Measurements from ENCODE around the gene PIGO.

Gene PIGO

DNA sequence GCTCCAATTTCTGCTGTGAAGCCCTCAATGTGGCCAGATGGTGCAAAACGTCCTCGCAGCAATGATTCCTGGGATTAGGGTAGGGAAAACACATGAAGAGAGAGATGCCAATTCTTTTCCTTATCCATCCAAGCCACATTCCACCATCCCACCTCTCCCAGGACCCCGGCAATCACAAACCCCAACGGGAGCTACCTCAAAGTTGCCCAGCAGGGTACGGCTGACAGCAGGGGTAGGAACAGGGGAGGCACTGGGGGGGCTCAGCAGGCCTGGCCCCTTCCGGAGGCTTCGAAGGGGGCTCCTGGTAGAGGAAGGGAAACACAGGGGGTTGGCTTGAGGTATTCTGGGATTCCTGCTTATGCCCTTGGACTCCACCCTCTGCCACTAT lies 9.9 kb upstream of the PIGO start:
- TF ChIP-seq, protein P1, sequence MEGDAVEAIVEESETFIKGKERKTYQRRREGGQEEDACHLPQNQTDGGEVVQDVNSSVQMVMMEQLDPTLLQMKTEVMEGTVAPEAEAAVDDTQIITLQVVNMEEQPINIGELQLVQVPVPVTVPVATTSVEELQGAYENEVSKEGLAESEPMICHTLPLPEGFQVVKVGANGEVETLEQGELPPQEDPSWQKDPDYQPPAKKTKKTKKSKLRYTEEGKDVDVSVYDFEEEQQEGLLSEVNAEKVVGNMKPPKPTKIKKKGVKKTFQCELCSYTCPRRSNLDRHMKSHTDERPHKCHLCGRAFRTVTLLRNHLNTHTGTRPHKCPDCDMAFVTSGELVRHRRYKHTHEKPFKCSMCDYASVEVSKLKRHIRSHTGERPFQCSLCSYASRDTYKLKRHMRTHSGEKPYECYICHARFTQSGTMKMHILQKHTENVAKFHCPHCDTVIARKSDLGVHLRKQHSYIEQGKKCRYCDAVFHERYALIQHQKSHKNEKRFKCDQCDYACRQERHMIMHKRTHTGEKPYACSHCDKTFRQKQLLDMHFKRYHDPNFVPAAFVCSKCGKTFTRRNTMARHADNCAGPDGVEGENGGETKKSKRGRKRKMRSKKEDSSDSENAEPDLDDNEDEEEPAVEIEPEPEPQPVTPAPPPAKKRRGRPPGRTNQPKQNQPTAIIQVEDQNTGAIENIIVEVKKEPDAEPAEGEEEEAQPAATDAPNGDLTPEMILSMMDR (IDR thresholded peaks at IDR 0.05; ENCODE audit: borderline replicate concordance, insufficient read depth, low read depth, low read length): no peak
- no peak overlapping the region for H3K4me3 ChIP-seq (ENCODE audit: low read depth, low read length)

DNA sequence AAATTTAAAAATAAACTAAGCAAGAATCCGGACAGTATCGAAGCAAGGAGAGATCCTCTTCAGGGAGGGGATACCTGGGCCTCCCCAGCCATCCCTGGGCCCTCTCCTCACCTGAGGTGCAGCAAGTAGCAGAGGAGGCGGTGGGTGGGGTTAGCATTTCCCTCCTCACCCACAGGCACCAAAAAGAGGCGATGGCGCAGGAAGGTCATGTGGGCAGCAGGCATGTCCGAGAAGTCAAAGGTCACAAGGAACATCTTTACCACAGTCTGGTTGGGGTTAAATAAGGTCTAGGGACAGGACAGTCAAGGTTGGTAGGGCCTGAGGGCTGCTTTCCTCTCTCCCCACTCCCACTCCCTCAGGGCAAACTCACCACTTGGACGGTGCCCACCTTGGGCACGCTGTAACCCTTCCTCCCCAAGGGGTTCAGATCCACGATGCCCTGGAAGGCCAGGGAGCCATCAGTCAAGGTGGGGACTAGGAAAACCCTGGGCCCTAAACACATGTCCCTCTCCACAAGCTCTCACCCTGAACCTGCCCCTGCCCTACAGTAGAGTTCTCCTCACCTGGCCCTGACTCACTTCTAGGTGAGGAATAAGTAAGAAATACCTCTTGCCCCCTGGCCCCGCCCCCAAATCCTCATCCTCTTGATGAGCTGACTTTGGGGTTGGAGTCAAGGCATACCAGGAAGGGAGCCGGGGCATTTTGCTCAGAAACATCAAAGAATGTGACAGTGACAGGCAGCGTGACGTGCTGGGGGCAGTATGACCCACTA lies 9.4 kb upstream of the PIGO start:
- H3K4me3 ChIP-seq (ENCODE audit: low read depth, low read length): no peak overlapping the region
- TF ChIP-seq, protein P1 (IDR thresholded peaks at IDR 0.05; ENCODE audit: borderline replicate concordance, insufficient read depth, low read depth, low read length): no peak

DNA sequence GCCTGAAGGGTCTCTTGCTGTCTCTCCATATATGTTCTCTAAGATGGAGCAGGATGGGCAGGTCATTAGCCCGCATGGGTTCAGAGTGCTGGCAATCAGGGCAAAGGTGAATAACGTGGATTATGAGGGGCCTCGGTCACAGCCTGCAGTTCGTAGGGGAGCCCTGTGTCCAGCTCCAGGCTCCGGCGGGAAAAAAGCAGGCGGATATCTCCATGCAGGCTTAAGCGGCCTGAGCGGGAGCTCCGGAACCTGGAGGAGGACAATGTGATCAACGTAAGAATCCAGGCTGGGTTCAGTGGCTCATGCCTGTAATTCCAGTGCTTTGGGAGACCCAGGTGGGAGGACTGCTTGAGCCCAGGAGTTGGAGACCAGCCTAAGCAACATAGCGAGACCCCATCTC lies 8.7 kb upstream of the PIGO start:
- no peak overlapping the region for H3K4me3 ChIP-seq (ENCODE audit: low read depth, low read length)
- TF ChIP-seq, protein P1 (IDR thresholded peaks at IDR 0.05; ENCODE audit: borderline replicate concordance, insufficient read depth, low read depth, low read length): no peak

DNA sequence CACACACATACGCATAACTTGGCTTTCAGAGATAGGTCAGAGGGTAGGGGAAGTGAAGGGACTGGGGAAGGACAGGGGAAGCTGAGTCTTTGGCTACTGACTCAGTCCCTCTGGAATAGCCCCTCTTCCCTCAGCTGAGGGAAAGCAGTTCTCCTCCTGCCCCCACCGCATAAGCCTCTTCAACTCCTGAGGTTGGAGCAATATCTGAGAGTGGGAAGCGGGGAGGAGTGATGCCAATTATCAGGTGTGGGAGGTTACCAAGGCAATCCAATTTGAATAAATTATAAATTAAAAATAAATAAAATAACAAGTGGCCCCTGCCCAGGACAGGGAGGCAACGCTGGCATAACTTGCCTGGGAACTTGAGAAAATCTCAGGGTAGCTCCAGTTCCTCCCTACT lies 8.2 kb upstream of the PIGO start:
- TF ChIP-seq, protein P1 (IDR thresholded peaks at IDR 0.05; ENCODE audit: borderline replicate concordance, insufficient read depth, low read depth, low read length): no peak
- no peak overlapping the region for H3K4me3 ChIP-seq (ENCODE audit: low read depth, low read length)

DNA sequence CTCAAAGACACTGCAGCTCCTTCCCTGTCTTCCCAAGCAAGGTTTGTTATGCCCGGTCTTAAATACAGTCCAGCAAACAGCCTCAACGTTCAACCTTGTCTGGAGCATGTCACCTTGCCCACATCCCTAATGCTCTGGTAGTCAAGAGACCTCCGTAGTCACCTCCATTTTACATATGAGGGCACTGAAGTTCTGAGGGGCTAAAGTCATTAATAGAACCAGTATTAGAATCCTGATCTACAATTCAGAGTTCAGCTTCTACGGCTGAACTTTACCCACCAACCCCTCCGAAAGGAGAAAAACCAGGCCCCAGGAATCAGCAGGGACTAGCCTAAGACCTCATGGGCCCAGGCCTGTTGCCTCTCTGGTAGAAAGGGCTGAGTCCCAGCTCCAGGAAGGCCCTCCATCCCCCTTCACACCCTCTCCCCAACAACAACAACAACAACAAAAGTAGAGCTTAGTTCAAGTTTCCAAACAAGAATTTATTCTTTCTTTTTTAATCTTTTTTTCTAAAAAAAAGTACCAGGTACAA lies 7.3 kb upstream of the PIGO start:
- H3K4me3 ChIP-seq (ENCODE audit: low read depth, low read length): peak overlapping the region; percentile 87
- TF ChIP-seq, protein P1 (IDR thresholded peaks at IDR 0.05; ENCODE audit: borderline replicate concordance, insufficient read depth, low read depth, low read length): no peak

DNA sequence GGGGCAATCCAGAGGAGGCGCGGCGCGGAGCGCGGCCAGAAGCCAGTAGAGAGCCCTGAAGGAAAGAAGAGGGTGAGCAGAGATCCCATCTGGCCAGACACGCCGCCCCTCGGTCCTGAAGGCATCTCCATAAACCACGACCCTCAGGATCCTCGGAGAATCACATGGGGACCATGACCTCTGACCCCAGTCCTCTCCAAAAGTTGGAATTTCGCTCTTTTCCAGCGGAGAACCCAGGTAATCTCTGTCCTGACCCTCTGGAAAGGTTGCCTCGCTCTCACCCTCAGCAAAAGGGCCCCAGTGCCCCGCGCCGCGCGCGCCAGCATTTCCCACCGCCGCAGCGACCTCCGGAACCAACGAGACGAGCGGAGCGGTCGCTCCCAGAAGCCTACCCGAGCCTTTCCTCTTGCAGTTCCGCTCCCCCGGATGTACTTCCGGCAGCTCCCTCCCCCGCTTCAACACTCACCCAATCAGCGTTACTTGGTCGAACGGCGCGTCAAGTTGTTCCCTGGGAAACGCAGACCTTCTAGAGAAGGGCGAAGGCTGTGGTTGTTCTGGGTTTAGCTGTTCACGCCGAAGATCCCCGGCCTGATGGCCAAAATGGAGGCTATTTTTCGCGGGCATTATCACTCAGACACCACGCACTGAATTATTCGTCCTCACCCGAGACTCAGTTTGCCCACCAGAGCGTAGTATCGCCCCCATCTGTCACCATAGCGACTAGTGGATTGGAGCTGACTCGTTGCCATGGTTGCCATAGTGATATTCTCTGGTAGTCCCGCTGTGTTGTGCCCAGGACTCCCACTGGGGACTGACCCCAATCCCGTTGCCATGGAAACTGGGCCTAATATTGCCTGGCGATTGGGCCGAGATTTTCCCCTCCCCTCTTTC lies 6.6 kb upstream of the PIGO start, which contains the start of gene STOML2:
STOML2 (minus strand) TSS at position 363 of the 891 bp plus-strand sequence; CDS start at position 326, 37 bp downstream.
- TF ChIP-seq, protein P1 (IDR thresholded peaks at IDR 0.05; ENCODE audit: borderline replicate concordance, insufficient read depth, low read depth, low read length): no peak
- H3K4me3 ChIP-seq (ENCODE audit: low read depth, low read length): peak within 1 kb of the TSS; percentile 87

Measured in GM12875 (cell line).